Activated naive CD8-positive, alpha-beta T cell treated with anti-CD3 and anti-CD28 coated beads, Interleukin-2, amount 50 U/mL, for 16 hours (primary cell): ENCODE results near the gene SUMF1.

Experiments used
- DNase-seq: peaks from one replicate; pipeline ENCODE4 v3.0.0-alpha.2; 2020; ENCODE audit warnings: low read depth, low spot score

SUMF1 gene

GRCh38 chr3:4387210-4388204 lies 79.6 kb downstream of the SUMF1 start:
- no peak for DNase-seq

DNA sequence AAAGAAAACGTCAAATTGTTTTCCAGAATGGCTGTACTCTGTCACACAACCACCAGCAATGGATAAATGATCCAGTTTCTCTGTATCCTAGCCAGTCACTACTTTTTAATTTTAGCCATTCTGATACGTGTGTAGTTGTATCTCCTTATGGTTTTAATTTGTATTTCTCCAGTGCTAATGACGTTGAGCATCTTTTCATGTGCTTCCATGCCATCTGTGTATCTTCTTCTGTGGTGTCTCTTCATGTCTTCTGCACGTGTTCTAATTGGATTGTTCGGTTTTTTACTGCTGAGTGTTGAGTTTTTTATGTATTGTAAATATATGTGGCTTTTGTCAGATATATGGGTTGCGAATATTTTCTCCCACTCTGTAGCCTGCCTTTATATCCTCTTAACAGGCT lies 81.9 kb downstream of the SUMF1 start:
- DNase-seq, result no peak

DNA sequence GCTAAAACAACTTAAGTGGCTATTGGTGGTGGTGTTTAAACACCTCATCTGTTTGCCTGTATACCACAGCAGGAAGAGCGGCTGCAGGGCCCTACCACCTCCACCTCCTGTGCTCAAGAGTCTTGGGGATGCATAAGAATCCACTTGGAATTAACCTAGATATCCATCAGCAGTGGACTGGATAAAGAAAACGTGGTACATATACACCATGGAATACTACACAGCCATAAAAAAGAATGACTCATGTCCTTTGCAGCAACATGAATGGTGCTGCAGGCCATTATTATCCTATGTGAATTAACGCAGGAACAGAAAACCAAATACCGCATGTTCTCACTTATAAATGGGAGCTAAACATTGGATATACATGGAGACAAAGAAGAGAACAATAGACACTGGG lies 87.1 kb downstream of the SUMF1 start:
- DNase-seq, result no peak

DNA sequence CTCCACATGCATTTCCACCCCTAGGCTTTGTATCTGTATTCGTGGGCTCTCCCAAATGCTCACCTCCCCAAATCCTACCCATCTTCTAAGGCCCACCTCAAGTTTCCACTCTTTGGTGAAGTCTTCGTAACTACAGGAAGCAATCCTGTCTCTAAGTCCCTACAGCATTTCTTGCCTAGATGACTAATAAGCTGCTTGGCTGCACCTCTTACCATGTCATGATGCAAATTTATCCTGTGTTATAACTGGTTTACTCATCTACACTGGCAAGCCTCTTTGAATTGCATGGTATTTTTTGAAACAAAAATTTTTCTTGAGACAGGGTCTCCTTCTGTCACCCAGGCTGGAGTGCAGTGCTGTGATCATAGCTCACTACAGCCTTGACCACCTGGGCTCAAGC lies 90.6 kb downstream of the SUMF1 start:
- no peak for DNase-seq

GRCh38 chr3:4375911-4376310 lies 91.2 kb downstream of the SUMF1 start:
- no peak for DNase-seq

GRCh38 chr3:4373669-4374068 lies 93.4 kb downstream of the SUMF1 start:
- no peak for DNase-seq

- DNase-seq, result no peak
These were observed 104.5 kb downstream of the SUMF1 start for GRCh38 chr3:4362523-4362922.

DNA sequence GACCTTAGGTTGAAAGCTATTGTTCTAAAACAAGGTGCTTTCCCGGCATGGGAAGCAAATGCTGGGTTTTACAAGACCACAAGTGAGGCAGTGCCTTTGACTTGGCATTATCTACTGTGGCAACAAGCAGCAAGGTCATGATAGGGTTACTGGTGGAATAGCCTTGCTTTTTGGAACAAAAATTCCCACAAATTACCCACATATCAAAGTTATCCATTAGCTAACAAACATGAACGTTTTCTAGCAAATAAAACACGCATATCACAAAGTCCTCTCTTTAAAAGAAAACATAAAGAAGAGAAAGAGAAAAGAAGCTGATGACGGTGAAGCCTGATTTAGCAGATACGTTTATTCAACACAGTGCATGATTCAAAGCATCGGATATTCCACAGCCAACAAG lies 106.3 kb downstream of the SUMF1 start:
- no peak for DNase-seq

GRCh38 chr3:4359805-4360502 lies 107.1 kb downstream of the SUMF1 start:
- DNase-seq, result no peak

GRCh38 chr3:4358273-4358672 lies 108.8 kb downstream of the SUMF1 start:
- no peak for DNase-seq

DNA sequence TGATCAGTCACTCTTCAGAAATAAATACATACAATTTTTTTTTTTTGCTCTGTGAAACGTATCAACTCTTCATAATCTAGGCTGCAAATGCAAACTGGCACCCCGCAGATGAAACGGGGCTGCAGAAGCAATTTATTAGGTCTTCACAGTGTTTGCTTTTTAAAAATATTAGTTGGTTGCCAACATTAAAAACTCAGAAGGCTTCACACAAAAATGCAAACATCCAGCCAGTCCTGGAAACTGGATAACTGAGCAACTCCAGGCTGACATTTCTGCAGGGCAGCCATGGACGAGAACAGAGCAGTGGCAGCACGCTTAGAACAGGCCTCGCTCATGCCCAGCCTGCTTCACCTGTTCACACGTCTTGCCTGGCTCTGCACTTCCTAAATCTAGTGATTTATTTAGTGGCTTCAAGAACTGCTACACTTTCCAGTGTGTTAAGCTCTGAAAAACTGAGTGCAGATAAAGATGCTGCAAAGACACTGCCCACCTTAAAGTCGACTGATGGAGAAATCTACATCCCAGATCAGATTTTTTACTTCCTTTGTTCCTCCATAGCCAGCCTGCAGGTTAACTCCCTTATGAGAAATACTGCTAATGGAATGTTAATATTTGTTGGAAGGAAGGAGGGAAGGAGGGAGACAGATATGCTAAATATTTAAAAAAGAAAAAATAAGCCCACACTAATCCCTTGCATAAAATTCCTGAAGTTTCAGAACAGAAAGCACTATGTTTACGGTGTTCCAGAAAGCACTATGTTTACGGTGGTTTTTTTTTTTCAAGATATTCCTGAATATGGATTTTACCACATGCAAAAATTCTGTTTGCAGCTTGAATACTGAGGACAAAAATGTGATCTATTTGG lies 110.3 kb downstream of the SUMF1 start:
- DNase-seq, result no peak

GRCh38 chr3:4356220-4356540 lies 110.9 kb downstream of the SUMF1 start:
- DNase-seq, result no peak

DNA sequence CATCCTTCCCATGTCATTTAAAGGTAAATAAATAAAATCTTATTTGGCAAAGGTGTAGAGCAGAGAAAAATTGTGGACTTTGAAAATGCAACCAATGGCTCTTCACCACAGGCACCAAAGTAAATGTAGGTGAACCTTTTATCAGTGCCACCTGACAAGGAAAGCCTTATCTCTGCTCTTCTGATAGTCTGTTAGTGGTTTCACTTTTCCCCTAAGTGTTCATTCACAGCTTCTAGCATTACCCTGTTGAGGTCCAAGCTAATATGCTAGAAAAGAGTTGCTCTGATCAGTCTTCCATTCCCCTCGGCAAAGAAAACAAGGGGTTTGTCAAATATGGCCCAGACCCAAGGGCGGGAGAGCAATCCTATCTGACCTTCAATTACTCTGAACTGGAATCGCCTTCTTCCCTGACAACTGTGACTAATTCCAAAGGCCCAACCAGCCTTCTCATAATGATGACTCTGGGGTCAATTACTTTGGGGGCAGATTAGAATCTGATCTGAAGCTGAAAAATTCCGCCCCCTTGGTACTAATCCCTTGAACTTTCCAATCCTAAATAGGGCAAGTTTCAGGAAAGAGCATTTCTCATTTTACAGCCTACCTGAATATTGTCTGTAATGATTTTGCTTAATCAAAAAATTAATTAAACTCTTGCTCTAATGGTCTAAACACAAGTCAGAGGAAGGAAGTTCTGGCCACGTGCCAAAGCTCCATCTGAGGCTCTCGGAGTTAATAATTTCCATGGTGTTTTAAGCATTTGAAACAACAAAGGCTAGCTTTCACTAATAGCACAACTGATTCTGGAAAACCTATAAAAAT lies 111.5 kb downstream of the SUMF1 start:
- DNase-seq, result no peak

DNA sequence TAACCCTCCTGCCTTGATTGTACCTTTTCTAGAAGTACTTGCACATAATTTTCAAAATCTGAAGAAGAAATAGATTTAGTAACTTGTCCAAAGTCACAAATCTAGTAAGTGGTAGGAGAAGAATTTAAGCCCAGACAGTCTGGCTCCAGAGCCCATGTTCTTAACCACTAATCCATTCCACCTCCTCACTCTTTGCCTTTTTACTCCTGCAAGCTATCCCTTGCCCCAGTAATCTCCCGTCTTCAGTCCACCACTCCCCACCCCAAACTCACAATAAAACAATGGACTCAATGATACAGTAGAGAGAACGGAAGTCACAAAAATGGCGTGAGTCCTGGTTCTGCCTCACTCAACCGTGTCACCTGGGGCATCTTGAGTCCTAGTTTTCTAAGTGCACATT lies 115.2 kb downstream of the SUMF1 start:
- DNase-seq, result no peak

DNA sequence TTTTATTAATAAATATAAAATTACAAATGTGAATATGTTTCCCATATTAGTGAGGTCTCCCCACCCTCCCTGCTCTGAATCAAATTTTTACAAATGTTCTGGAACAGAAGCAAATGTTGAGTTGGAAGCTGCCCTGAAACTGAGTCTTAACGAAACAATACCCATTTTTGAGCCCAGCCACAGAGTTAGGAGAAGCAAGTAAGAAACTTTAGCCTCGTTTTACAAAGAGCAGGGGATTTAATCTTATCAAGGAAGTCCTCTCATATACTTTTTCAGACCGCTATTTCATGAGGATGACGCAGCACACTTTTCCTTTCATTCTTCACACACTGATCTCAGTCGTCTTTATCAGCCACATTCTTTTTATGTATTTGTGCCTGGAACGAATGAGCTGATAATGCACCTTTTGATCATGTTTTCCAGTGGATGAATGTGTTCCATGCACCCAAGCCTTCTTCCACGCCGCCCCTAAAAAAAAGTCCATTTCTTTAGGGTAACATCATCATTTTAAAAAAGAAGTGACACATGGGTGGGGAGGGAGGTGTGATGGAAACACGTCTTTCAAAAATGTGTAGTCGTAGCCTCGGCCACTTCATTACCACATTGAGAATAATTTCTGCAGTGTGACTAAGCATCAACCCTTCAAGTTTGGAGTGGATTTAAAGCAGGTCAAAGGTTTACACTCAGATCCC lies 115.8 kb downstream of the SUMF1 start:
- DNase-seq, result peak; percentile 21

DNA sequence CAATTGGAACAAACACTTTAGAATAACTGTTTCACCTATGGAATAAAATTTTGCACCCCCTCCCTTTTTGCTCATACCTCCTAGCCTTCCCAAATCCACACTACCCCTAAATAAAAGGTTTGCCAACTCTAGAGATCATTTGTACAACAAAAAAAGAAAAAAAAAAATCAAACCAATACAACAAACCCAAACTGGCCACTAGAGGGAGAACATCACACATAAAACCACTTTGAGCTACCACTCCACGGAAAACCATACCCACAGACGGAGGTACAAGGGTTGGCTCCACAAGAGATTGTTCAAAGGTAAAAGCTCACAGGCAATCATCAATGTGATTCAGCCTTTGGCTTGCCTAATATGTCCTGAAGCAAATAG lies 116.3 kb downstream of the SUMF1 start:
- DNase-seq, result no peak

- no peak for DNase-seq
These were observed 123.8 kb downstream of the SUMF1 start for GRCh38 chr3:4343258-4343657.

DNA sequence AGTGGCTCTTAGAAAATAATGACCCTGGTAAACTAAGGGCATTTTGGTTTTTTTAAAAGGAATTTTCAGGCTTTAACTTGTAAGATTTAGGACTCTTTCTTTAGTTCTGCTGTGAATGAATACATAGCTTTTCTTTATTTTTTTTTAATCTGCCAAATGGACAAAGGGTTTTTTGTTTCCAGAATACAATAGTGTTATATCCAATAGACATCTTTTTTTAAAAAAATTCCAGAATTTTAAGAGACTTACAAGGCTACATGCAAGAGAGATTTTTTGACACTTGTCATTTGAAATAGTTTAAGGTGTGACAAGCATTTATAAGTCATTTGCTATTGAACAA lies 125.8 kb downstream of the SUMF1 start:
- no peak for DNase-seq

DNA sequence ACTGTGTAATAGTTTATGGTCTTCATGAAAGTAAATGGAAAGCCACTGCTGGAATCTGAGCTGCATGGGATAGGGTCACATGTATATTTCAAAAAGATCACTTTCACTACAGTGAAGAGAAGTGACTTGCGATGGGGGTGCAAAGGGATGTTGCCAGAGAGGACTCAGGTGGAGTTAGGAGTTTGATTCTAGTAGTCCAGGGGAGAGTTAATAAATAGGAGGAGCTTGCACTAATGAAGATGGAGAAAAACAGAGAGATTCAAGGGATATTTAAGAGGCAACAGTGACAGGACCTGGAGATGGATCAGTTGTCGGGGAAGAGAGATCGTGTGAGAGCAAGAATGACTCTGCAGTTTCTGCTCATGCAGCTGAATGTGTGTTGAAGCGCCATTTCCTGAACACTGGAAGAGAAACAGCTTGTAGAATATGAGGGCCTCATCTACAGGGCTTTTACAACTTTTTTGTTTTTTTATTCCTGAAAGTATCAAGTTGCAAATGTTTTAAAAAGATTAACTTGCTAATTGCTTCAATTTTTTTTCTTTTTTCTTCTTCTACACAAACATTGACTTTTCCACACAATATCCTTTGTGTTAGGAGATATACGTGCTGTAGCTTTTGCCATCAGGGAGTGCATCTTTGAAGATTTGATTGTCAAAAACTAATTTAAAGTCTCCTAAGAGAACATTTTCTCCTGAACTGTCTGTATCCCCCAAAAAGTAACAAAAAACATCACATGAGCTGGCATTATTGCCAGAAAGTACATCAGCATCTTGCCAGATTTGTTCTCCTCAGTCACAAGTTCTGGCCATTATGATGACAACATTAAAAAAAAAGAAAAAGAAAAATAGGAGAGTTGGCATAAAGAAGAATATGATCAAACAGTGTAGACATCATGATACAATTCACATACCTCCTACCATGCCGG lies 126.4 kb downstream of the SUMF1 start:
- no peak for DNase-seq

DNA sequence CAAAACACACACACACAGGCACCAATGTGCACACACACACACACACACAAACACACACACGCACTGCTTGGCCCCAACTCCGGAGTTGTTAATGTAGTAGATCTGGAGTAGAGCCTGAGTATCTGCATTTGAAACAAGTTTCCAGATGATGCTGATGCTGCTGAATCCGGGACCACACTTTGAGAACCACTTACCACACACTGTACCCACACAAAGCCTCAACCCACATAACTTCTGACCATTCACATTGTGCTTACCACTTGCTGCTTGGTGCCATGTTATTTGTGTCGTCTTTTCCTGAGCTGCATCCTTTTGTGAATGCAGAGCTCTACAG lies 127.0 kb downstream of the SUMF1 start:
- DNase-seq, result no peak
